GM20000 (cell line): ENCODE results near the gene SFI1.
A peak's percentile ranks its signal among the peaks of the same experiment; 100 is the strongest.

ENCODE experiments used
- DNase-seq: peaks from one replicate; pipeline ENCODE4 v3.0.0; 2012; ENCODE audit warnings: low spot score
- TF ChIP-seq, protein P1 (sequence below): IDR thresholded peaks from 2 replicates; pipeline ENCODE4 v1.5.1; 2012; ENCODE audit warnings: mild to moderate bottlenecking, control low read depth; ENCODE audit errors: extremely low read depth, missing control alignments

SFI1 gene

DNA sequence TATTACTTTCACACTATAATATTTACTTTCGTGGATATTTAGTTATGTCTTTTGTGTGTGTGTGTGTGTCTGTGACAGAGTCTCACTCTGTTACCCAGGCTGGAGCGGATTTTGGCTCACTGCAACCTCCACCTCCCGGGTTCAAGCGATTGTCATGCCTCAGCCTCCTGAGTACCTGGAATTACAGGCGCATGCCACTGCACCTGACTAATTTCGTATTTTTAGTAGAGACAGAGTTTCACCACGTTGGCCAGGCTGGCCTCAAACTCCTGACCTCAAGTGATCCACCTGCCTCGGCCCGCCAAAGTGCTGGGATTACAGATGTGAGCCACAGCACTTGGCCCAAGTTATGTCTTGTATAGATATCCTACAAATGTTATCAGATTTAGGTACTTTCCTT is 155.8 kb downstream of the SFI1 start:
- TF ChIP-seq, protein P1, sequence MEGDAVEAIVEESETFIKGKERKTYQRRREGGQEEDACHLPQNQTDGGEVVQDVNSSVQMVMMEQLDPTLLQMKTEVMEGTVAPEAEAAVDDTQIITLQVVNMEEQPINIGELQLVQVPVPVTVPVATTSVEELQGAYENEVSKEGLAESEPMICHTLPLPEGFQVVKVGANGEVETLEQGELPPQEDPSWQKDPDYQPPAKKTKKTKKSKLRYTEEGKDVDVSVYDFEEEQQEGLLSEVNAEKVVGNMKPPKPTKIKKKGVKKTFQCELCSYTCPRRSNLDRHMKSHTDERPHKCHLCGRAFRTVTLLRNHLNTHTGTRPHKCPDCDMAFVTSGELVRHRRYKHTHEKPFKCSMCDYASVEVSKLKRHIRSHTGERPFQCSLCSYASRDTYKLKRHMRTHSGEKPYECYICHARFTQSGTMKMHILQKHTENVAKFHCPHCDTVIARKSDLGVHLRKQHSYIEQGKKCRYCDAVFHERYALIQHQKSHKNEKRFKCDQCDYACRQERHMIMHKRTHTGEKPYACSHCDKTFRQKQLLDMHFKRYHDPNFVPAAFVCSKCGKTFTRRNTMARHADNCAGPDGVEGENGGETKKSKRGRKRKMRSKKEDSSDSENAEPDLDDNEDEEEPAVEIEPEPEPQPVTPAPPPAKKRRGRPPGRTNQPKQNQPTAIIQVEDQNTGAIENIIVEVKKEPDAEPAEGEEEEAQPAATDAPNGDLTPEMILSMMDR = no peak
- DNase-seq = no peak

DNA sequence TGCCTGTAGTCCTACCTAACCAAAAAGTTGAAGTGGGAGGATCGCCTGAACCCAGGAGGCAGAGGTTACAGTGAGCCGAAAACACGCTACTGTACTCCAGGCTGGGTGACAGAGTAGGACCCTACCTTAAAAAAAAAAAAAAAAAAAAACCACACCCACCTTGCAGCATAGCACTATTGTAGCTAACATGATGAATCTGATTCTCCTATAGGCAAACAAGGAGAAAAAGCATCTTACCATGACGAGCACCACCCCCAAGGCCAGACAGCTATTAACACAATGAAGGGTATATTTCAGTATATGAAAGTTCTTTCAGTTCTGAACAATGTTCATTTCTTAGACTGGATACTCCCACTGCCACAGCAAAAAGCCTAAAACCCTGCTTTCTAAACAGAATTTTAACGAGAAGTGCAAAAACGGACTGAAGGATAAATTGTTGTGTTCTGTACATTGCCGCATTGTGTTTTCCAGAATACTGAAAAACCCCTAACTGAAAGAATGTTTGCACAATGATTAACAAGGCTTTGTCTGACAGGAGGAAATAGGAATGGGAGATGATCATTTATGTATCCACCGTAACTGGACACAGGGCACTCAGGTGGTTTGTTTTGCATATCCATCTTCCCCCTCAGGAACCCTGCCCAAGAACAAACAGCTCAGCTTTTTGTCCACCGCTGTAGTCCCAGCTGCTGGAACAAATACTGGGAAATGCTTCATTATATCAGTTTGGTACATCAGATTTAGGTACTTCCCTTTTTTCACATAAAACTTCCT is 156.8 kb downstream of the SFI1 start:
- no peak for DNase-seq
- TF ChIP-seq, protein P1 = no peak

DNA sequence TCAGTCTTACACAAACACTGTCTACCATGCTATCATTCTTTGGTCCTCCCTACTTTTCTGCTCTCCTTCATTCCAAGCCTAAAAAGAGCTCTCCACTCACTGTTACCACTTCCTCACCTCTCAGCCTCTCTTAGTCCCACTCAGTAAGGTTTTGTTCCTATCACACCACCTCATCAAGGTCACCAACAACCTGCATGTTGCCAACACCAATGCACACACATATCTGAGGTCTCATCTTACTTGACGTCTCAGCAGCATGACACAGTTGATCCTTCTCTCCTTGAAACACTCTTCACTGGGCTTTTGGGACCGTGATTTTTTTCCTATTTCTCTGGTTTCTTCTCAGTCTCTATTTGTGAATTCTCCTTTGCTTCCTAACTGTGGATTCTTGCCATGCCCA is 157.6 kb downstream of the SFI1 start:
- TF ChIP-seq, protein P1 = no peak
- no peak for DNase-seq

DNA sequence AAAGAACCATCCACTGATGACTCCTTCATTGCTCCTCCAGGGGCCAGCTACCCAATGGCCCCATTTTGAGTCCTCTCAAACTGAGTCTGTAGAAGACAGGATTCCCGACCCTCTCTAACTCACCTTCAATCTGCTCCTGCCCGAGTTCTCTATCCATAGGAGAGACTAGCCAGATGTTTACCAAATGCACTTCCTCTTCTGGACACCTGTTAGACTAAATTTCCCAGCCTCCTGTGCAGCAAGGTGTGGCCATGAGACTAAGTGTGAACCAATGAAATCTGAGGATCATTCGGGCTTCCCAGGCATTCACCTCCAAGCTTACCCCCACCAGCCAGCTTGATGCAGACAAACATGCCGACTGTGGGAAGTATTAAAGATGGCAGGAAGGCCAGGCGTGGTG is 158.1 kb downstream of the SFI1 start:
- TF ChIP-seq, protein P1 = no peak
- no peak for DNase-seq

DNA sequence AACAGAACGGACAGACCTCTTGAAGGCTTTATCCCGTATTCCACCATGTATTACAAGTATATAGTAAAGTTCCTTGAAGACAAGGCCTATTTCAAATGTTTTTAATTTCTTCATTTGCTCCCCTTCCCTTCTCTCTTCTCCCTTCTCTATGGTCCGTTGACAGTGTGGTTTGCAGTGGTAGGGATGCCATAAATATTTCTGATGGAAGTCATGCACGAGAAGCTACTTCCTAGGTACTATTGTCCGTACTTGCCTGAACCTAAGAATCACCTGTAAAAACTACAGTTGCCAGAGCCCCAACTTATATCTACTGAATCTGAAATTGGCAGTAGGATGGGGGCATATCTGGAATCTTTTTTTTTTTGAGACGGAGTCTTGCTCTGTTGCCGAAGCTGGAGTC is 162.9 kb downstream of the SFI1 start:
- DNase-seq = no peak
- TF ChIP-seq, protein P1 = no peak

DNA sequence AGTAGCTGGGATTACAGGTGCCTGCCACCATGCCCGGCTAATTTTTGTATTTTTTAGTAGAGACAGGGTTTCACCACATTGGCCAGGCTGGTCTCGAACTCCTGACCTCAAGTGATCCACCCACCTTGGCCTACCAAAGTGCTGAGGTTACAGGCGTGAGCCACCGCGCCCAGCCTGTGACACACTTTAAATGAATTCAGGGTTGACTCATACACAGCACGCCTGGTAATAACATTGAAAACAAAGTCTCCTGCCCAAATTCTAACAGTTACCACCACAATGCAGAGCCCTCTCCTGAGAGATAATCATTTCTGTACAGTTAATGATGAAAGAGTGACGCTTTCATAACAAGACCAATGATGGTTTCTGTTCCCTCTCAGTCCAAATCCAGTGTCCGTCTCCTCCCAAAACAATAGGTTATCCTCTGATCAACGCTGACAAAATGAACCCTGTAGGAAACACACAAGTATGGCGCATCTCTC is 164.6 kb downstream of the SFI1 start:
- DNase-seq = peak; percentile 32

DNA sequence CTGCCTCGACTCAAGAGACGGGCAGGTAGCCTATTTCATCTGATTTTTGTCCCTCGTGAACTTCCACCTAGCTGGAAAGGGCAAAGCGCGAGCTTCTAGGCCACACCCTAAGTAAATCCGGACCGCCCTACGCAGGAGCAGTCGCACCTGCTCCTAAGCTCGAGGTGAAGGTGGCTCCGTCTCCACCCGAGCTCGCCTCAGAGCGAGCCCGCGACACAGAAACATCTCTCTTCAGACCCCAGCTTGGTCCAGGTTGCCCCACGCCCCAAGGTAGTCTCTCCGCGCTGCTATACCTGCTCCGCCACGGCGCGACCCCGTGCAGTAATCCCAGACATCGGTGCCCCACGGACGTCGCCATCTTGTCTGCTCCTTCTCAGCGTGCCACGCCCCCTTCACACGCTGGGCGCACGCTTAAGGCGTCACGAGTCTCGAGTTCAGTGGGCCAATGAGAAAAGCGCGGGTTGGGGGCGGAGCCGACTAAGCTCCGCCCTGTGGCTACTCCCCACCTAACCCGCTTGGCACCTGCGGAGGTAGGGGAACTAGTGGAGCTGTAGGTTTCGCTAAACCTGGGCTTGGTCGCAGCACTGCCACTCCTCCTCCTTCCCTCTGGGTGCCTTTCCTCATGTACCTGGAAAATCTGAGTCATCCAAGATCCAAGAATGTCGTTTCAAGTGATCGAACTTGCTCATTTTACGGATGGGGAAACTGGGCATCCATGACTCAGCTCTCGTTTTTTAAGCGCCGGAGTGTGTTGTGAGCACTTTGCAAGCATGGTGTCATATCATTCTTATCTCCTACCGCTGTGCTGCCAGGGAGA is 165.7 kb downstream of the SFI1 start, which contains the start of gene PISD:
Gene PISD, minus strand, starts transcription at position 365 of the 817 bp plus-strand sequence. Its CDS starts 7 bp downstream, at position 358.
- TF ChIP-seq, protein P1 = no peak
- DNase-seq = peak; percentile 90
